DOHH2 (cell line): ENCODE results near the gene GJB6.

Experiments used
- H3F3A ChIP-seq: fragments of 200-600 bp; sonication (generic), shearing (Covaris generic); 2 replicates; pipeline ENCODE4 v1.6.0; 2016; ENCODE audit warnings: antibody characterized with exemption, mild to moderate bottlenecking; ENCODE audit not compliant: control insufficient read depth, insufficient read depth
- H3K27ac ChIP-seq: fragments of 200-600 bp; sonication (generic); 2 replicates; pipeline ENCODE4 v1.5.1; 2014; ENCODE audit warnings: low read depth, mild to moderate bottlenecking, low read length, moderate library complexity
- H3K27me3 ChIP-seq: fragments of 200-600 bp; sonication (generic); 2 replicates; pipeline ENCODE4 v1.6.1; 2014; ENCODE audit warnings: mild to moderate bottlenecking, low read length, mixed read lengths; ENCODE audit not compliant: control insufficient read depth
- H3K36me3 ChIP-seq: fragments of 200-600 bp; sonication (generic); 2 replicates; pipeline ENCODE4 v1.6.1; 2014; ENCODE audit warnings: mild to moderate bottlenecking, low read length, moderate library complexity, mixed read lengths; ENCODE audit not compliant: control insufficient read depth
- H3K4me1 ChIP-seq: fragments of 200-600 bp; sonication (generic); 2 replicates; pipeline ENCODE4 v1.6.1; 2014; ENCODE audit warnings: mild to moderate bottlenecking, low read length, mixed read lengths; ENCODE audit not compliant: control insufficient read depth
- H3K4me2 ChIP-seq: fragments of 200-600 bp; sonication (generic); 2 replicates; pipeline ENCODE4 v1.6.0; 2014; ENCODE audit warnings: mild to moderate bottlenecking, low read length, moderate library complexity
- H3K4me3 ChIP-seq: fragments of 200-600 bp; sonication (generic); 2 replicates; pipeline ENCODE4 v1.5.1; 2014; ENCODE audit warnings: mild to moderate bottlenecking, low read length, mixed read lengths
- H3K79me2 ChIP-seq: fragments of 200-600 bp; sonication (generic); 2 replicates; pipeline ENCODE4 v1.6.1; 2014; ENCODE audit warnings: mild to moderate bottlenecking, low read length, mixed read lengths; ENCODE audit not compliant: control insufficient read depth
- H3K9me2 ChIP-seq: fragments of 200-600 bp; sonication (generic); replicated peaks from 2 replicates; pipeline ENCODE4 v1.6.1; 2014; ENCODE audit warnings: mild to moderate bottlenecking, low read length, mixed read lengths; ENCODE audit not compliant: control insufficient read depth
- H3K9me3 ChIP-seq: fragments of 200-600 bp; sonication (generic); 2 replicates; pipeline ENCODE4 v1.6.1; 2014; ENCODE audit warnings: antibody characterized with exemption, low read length, mixed read lengths; ENCODE audit not compliant: control insufficient read depth, insufficient read depth
- H4K20me1 ChIP-seq: fragments of 200-600 bp; sonication (generic); 2 replicates; pipeline ENCODE4 v1.6.0; 2014; ENCODE audit warnings: low read depth, mild to moderate bottlenecking, antibody characterized with exemption, low read length, moderate library complexity; ENCODE audit not compliant: control insufficient read depth, insufficient read depth
- EZH2phosphoT487 ChIP-seq: fragments of 200-600 bp; sonication (generic); IDR thresholded peaks from 2 replicates; pipeline ENCODE4 v1.6.1; 2017; ENCODE audit warnings: borderline replicate concordance, mild to moderate bottlenecking, antibody characterized with exemption, low read length, moderate library complexity, mixed read lengths
- TF ChIP-seq, protein P1 (sequence below): fragments of 200-600 bp; sonication (generic); IDR thresholded peaks from one replicate; pipeline ENCODE4 v1.5.1; 2014; ENCODE audit warnings: antibody characterized with exemption, mild to moderate bottlenecking, low read depth, low read length; ENCODE audit not compliant: poor library complexity, severe bottlenecking

GJB6 gene

DNA sequence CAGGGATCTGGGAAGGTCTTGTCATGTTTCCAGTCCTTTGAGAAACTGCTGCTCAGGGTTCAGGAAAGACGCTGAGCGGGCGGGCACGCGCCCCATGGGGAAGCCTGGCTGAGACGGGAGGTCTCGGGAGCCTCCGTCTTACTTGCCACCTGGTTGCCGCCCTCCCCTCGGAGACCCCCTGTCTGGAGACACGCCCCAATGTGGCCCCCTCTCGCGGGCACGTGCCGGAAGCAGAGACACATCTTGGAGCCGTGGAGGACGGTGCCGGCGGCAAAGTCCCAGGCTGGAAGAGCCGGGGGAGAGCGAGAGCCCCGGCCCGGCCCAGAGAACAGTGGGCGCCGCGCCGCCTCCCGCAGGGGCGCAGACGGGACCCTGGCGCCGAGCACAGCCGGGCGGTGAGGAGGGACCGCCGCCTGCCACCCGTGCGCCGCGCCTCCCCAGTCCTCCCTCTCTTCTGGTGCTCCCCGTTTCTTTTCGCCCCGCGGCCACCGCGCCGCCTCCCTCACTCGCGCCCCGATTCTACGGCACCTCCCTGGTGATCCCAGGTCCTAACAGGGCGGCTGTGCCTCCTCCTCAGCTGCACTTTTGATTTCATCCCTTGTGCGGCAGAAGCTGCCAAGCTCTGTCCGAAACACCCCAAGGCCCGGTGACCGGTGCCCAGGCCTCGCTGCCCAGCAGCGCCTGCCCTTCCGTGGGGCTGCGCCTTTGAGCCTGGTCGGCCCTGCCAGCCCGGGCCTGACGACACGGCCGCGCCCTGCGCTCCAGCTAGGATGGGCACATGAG, 54.9 kb downstream of the GJB6 start:
- H3K4me3 ChIP-seq: no peak overlapping the region
- TF ChIP-seq, protein P1, sequence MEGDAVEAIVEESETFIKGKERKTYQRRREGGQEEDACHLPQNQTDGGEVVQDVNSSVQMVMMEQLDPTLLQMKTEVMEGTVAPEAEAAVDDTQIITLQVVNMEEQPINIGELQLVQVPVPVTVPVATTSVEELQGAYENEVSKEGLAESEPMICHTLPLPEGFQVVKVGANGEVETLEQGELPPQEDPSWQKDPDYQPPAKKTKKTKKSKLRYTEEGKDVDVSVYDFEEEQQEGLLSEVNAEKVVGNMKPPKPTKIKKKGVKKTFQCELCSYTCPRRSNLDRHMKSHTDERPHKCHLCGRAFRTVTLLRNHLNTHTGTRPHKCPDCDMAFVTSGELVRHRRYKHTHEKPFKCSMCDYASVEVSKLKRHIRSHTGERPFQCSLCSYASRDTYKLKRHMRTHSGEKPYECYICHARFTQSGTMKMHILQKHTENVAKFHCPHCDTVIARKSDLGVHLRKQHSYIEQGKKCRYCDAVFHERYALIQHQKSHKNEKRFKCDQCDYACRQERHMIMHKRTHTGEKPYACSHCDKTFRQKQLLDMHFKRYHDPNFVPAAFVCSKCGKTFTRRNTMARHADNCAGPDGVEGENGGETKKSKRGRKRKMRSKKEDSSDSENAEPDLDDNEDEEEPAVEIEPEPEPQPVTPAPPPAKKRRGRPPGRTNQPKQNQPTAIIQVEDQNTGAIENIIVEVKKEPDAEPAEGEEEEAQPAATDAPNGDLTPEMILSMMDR: no peak
- no peak overlapping the region for H3K4me2 ChIP-seq
- H3K9me3 ChIP-seq: no peaks in the 10 kb centered on the region
- H3K9me2 ChIP-seq: no peaks in the 10 kb centered on the region
- H3K27ac ChIP-seq: no peak overlapping the region
- H3K4me1 ChIP-seq: no peaks in the 10 kb centered on the region
- no peaks in the 10 kb centered on the region for H3F3A ChIP-seq
- peaks cover 38% of the 10 kb centered on the region for H3K27me3 ChIP-seq
- H4K20me1 ChIP-seq: no peaks in the 10 kb centered on the region
- no peaks in the 10 kb centered on the region for H3K36me3 ChIP-seq
- no peaks in the 10 kb centered on the region for H3K79me2 ChIP-seq

DNA sequence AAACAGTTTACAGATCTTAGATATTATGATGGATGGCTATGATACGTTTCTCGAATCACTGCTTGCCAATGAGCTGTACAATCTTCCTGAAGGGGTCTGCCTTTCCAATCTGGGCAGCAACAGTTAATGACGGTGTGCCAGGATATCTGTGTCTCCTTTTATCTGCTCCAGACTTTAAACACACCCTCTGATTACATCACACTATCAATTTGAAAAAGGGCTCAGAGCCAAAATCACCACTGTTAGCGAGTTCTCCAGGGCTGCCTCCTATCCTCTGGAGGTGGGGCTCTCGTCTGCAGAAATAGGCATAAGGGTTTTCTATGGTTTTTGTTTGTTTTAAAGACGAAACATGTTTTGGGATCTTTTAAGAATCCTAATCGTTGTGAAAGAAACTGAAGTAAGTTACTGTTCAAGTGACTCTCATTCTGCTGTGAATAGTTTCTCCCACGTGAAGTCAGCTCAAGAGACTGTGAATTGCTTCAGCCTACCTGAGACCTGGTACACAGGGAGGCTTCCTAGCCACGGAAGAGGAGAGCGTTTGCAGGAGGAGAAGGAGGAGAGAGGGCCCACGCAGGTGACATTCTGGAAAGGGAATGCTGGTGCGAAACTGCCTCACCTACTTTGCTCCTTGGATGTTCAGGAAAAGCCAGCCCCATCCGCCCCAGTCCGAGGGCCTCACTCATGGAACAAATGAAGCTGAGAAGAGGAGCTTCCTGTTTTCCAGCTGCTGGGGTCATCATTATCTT, 56.0 kb downstream of the GJB6 start:
- Histone ChIP-seq H4K20me1 (no peaks in the 10 kb centered on the region), H3K4me3 (no peak overlapping the region), H3F3A (no peaks in the 10 kb centered on the region), H3K36me3 (no peaks in the 10 kb centered on the region), H3K9me3 (no peaks in the 10 kb centered on the region), H3K9me2 (no peaks in the 10 kb centered on the region), H3K27me3 (peaks cover 34% of the 10 kb centered on the region), H3K79me2 (no peaks in the 10 kb centered on the region), H3K27ac (no peak overlapping the region), H3K4me1 (peaks cover 1% of the 10 kb centered on the region; the same call in 1 of the 2 replicates), H3K4me2 (no peak overlapping the region)
- no peak for TF ChIP-seq EZH2phosphoT487
- TF ChIP-seq, protein P1: no peak

DNA sequence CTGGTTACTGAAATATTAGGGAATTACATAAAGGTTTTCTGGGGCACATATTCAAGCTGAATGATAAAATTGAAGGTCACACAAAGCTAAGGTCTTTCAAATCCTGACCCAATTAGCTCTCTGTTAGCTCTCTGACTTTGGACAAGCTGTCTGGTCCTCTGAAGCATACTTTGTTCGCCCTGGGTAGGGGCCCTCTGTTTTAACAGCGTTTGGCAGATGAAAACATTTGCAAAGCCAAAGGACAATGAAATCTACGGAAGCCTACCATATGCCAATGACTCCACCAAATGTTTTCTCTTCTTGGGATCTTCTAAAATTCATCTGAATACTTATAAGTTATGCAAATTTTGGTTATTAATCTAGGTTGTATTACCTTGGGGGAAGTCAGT, 56.7 kb downstream of the GJB6 start:
- no peaks in the 10 kb centered on the region for H3K36me3 ChIP-seq
- H3K27me3 ChIP-seq: peaks cover 34% of the 10 kb centered on the region
- H3K9me2 ChIP-seq: no peaks in the 10 kb centered on the region
- no peaks in the 10 kb centered on the region for H3K9me3 ChIP-seq
- peaks cover 7% of the 10 kb centered on the region; the same call in 1 of the 2 replicates for H3K4me1 ChIP-seq
- no peak overlapping the region for H3K27ac ChIP-seq
- H3F3A ChIP-seq: no peaks in the 10 kb centered on the region
- H3K4me3 ChIP-seq: no peak overlapping the region
- H3K79me2 ChIP-seq: no peaks in the 10 kb centered on the region
- TF ChIP-seq EZH2phosphoT487: no peak
- no peak overlapping the region for H3K4me2 ChIP-seq
- no peaks in the 10 kb centered on the region for H4K20me1 ChIP-seq
